Stimulated activated naive CD4-positive, alpha-beta T cell treated with Interleukin-2 at 50 U/mL for 16 hours (primary cell): ENCODE data around the gene ZNF396.

Experiments used
- DNase-seq: peaks from one replicate; lab custom pipeline; 2025; lab: John Stamatoyannopoulos, UW

ZNF396 gene

GRCh38 chr18:35335866-35336265, 41.3 kb downstream of the ZNF396 start:
- no peak for DNase-seq

GRCh38 chr18:35334821-35335220, 42.3 kb downstream of the ZNF396 start:
- DNase-seq = no peak

GRCh38 chr18:35334212-35334611, 42.9 kb downstream of the ZNF396 start:
- DNase-seq = no peak

GRCh38 chr18:35331367-35332087, 45.6 kb downstream of the ZNF396 start:
- DNase-seq = no peak

GRCh38 chr18:35328868-35329267, 48.3 kb downstream of the ZNF396 start:
- no peak for DNase-seq

GRCh38 chr18:35326695-35327387, 50.3 kb downstream of the ZNF396 start:
- no peak for DNase-seq

- no peak for DNase-seq
These were observed 52.0 kb downstream of the ZNF396 start for GRCh38 chr18:35324926-35325655.

- DNase-seq = no peak
These were observed 54.4 kb downstream of the ZNF396 start for GRCh38 chr18:35322486-35323458.
